HepG2 (cell line): ENCODE results near the gene LIN28A. TPM values are rescaled to one million over a fixed set of nuclear protein-coding genes. Genes with fewer than 3 reads are reported as not detected.

Source experiments
- ATAC-seq: fragments of 200-7000 bp; cut with Tn5 transposase; 3 replicates; pipeline ENCODE4 v1.9.1; 2020; ENCODE audit warnings: mild to moderate bottlenecking, moderate library complexity
- BruUV-seq: library from RNA; stranded (reverse); fragments of 400-500 nt; replicated peaks from 2 replicates; lab custom pipeline; 2021; lab: Mats Ljungman, UMichigan
- CTCF ChIA-PET: fragments of 300-600 bp; formaldehyde crosslinking; extraction: SDS; loops from one replicate; lab custom pipeline; 2021; ENCODE audit warnings: low total read pairs, inconsistent platforms, low intra/inter-chr PET ratio; lab: Yijun Ruan, JAX
- POLR2A ChIA-PET: fragments of 350-600 bp; sonication (Branson Sonifier 250); formaldehyde crosslinking; loops from one replicate; lab custom pipeline; 2020; ENCODE audit warnings: antibody characterized with exemption, inconsistent platforms; lab: Yijun Ruan, JAX
- DNase-seq: peaks from one replicate; pipeline ENCODE4 v3.0.0-alpha.2; 2015; ENCODE audit warnings: low spot score
- FAIRE-seq: peaks from 3 replicates; lab custom pipeline; 2011; peaks lifted over from hg19 to GRCh38; lab: Jason Lieb, UNC
- H2AFZ ChIP-seq: one replicate; pipeline ENCODE4 v1.6.1; 2011; ENCODE audit warnings: low read length, inconsistent platforms
- H3K27ac ChIP-seq: fragments of 300-600 bp; 3 replicates; pipeline ENCODE4 v1.8.0; 2011; ENCODE audit warnings: mixed run types, mild to moderate bottlenecking, mixed read lengths, low read length, inconsistent platforms; ENCODE audit not compliant: insufficient read depth; ENCODE audit errors: extremely low read length
- H3K27me3 ChIP-seq, 2 experiments: fragments of 200-600 bp in 1 of 2; 2 replicates in 1 of 2; 3 replicates in 1 of 2; pipeline versions ENCODE4 v1.6.0 to v1.8.0; 2011; ENCODE audit warnings: low read length in 2 of 2, mild to moderate bottlenecking in 2 of 2, moderate library complexity in 2 of 2, inconsistent platforms in 1 of 2; ENCODE audit not compliant: insufficient read depth in 2 of 2, control insufficient read depth in 1 of 2
- H3K36me3 ChIP-seq, 2 experiments: fragments of 200-600 bp in 1 of 2; replicated peaks in 1 of 2; 2 replicates in 1 of 2; 3 replicates in 1 of 2; pipeline versions ENCODE4 v1.5.1 to v1.8.0; 2011; ENCODE audit warnings: low read length in 2 of 2, inconsistent platforms in 1 of 2; ENCODE audit not compliant: insufficient read depth in 2 of 2, control insufficient read depth in 1 of 2
- H3K4me1 ChIP-seq: 2 replicates; pipeline ENCODE4 v1.5.1; 2012; ENCODE audit warnings: low read length, inconsistent platforms; ENCODE audit not compliant: insufficient read depth
- H3K4me2 ChIP-seq: 2 replicates; pipeline ENCODE4 v1.6.0; 2011; ENCODE audit warnings: low read depth, low read length, inconsistent platforms
- H3K4me3 ChIP-seq, 3 experiments: fragments of 200-600 bp in 1 of 3; sonication (generic), shearing (Covaris generic) in 1 of 3; replicated peaks in 1 of 3; 2 replicates each; pipeline ENCODE4 v1.5.1; 2011 to 2016; ENCODE audit warnings: low read length in 3 of 3, inconsistent platforms in 2 of 3, low read depth in 2 of 3, mild to moderate bottlenecking in 2 of 3, control low read depth in 1 of 3, mixed read lengths in 1 of 3; ENCODE audit not compliant: insufficient read depth in 1 of 3
- H3K79me2 ChIP-seq: one replicate; pipeline ENCODE4 v1.6.1; 2011; ENCODE audit warnings: low read length, inconsistent platforms; ENCODE audit not compliant: insufficient read depth
- H3K9ac ChIP-seq: 2 replicates; pipeline ENCODE4 v1.6.0; 2011; ENCODE audit warnings: mild to moderate bottlenecking, low read depth, low read length, inconsistent platforms; ENCODE audit not compliant: insufficient read depth
- H3K9me3 ChIP-seq: 2 replicates; pipeline ENCODE4 v1.5.1; 2012; ENCODE audit warnings: mild to moderate bottlenecking, low read length
- H4K20me1 ChIP-seq: 2 replicates; pipeline ENCODE4 v1.6.0; 2011; ENCODE audit warnings: inconsistent platforms, mild to moderate bottlenecking, low read length, moderate library complexity; ENCODE audit not compliant: insufficient read depth
- ASH2L ChIP-seq: fragments of 300-600, 200-600 bp; sonication (generic); IDR thresholded peaks from 2 replicates; pipeline ENCODE4 v1.7.0; 2017; ENCODE audit warnings: low read depth, mild to moderate bottlenecking, moderate library complexity, mixed read lengths, low read length; ENCODE audit not compliant: insufficient read length
- CENPX ChIP-seq: sonication (generic); formaldehyde crosslinking; IDR thresholded peaks from 2 replicates; pipeline ENCODE4 v1.9.0; 2021; ENCODE audit warnings: mild to moderate bottlenecking, missing genetic modification reagents, moderate library complexity
- NCOA1 ChIP-seq: sonication (generic); formaldehyde crosslinking; IDR thresholded peaks from 2 replicates; pipeline ENCODE4 v1.9.0; 2021; ENCODE audit warnings: missing genetic modification reagents
- NRL ChIP-seq: sonication (generic); formaldehyde crosslinking; IDR thresholded peaks from 2 replicates; pipeline ENCODE4 v1.5.0; 2020; ENCODE audit warnings: missing genetic modification reagents, mild to moderate bottlenecking, moderate library complexity, borderline replicate concordance
- TARDBP ChIP-seq: sonication (generic); formaldehyde crosslinking; IDR thresholded peaks from 2 replicates; pipeline ENCODE4 v1.8.0; 2022; ENCODE audit warnings: mild to moderate bottlenecking, missing genetic modification reagents
- ZNF430 ChIP-seq: sonication (generic); formaldehyde crosslinking; IDR thresholded peaks from 2 replicates; pipeline ENCODE4 v1.9.0; 2021; ENCODE audit warnings: mild to moderate bottlenecking, missing genetic modification reagents
- WGBS: methylation state at CpG from one replicate; pipeline ENCODE4 v1.1.6; 2017; ENCODE audit warnings: low lambda C conversion rate; 5-methylcytosine and 5-hydroxymethylcytosine counted together
- in situ Hi-C: cut with HindIII; loops from 2 replicates; pipeline ENCODE4 v1.10.0; 2017; ENCODE audit warnings: low pct_unique_long_range_greater_than_20kb; ENCODE audit not compliant: extremely low pct_ligation_motif_present
- intact Hi-C: fragments of 100-400 bp; cut with micrococcal nuclease; formaldehyde crosslinking; loops from one replicate; pipeline ENCODE4 v1.10.0; 2022; ENCODE audit not compliant: unreplicated experiment
- polyA plus RNA-seq, 8 experiments: library from polyadenylated mRNA; depleted of rRNA in 3 of 8; stranded (reverse) in 7 of 8; unstranded in 1 of 8; fragments of >200 nt; fragmentation: Illumina TruSeq in 4 of 8; extraction: Trizol in 4 of 8; gene quantifications; 2 replicates each; pipeline versions ENCODE4 v1.2.1 to v1.2.3, GENCODE V29; 2011 to 2016; ENCODE audit warnings: low read depth in 4 of 8, missing spikeins in 1 of 8, mixed read lengths in 1 of 8; ENCODE audit not compliant: insufficient read depth in 1 of 8
- total RNA-seq, 5 experiments: library from RNA; depleted of rRNA; stranded (reverse); fragments of >200 nt; fragmentation: Illumina TruSeq; extraction: Trizol; gene quantifications; 2 replicates each; pipeline ENCODE4 v1.2.3, GENCODE V29; 2016; ENCODE audit warnings: low read depth in 1 of 5
- TF ChIP-seq, protein P1 (sequence below), 2 experiments: sonication (generic) in 1 of 2; formaldehyde crosslinking in 1 of 2; IDR thresholded peaks; 2 replicates each; pipeline versions ENCODE4 v1.4.0 to v1.6.1; 2018 to 2020; ENCODE audit warnings: missing genetic modification reagents in 2 of 2, borderline replicate concordance in 1 of 2, low read depth in 1 of 2, mild to moderate bottlenecking in 1 of 2, missing biosample characterization in 1 of 2
- TF ChIP-seq, protein P2 (sequence below): sonication (generic); formaldehyde crosslinking; conservative IDR thresholded peaks from 2 replicates; pipeline ENCODE4 v1.8.0; 2022; ENCODE audit warnings: low read depth, missing genetic modification reagents
- TF ChIP-seq, protein P3 (sequence below): sonication (generic); formaldehyde crosslinking; IDR thresholded peaks from 2 replicates; pipeline ENCODE4 v1.4.0; 2020; ENCODE audit warnings: missing genetic modification reagents
- TF ChIP-seq, protein P4 (sequence below): sonication (generic); formaldehyde crosslinking; IDR thresholded peaks from 2 replicates; pipeline ENCODE4 v1.5.0; 2020; ENCODE audit warnings: mild to moderate bottlenecking, missing genetic modification reagents
- TF ChIP-seq, protein P5 (sequence below): IDR thresholded peaks from 2 replicates; pipeline ENCODE4 v1.4.0; 2020; ENCODE audit warnings: mild to moderate bottlenecking, missing genetic modification reagents

LIN28A gene
- total and polyA plus RNA-seq, 2 of the 13 experiments (the other 11 are each of a cell fraction or from before 2014, with no cell fraction given): not detected

DNA sequence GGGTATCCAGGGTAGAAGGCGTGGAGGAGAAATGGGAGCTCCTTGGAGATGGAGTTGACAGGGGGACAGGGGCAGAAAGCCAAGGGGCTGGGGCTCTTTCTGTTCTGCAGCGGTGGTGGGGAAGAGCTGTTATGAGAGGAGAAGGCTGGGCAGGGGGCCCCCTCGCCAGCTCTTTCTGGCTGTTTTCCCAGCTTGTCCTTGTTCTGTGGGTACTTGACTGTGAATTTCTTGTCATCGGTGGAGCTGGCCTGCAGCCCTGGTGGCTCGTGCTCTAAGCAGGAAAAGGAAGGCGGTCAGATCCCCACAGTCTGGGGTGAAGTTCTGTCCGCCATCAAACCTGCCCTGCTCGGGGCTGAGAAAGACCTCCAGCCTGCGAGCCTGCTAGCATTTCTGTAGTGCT is 45.7 kb upstream of the LIN28A start:
- Histone ChIP-seq H3K9me3 (no peaks in the 10 kb centered on the region), H4K20me1 (no peaks in the 10 kb centered on the region), H3K36me3 (no peaks in the 10 kb centered on the region; a peak in 1 of 5 replicates), H3K4me2 (no peak overlapping the region; the same call in 1 of the 2 replicates), H3K4me3 (no peak overlapping the region; a peak in 1 of 6 replicates), H3K27me3 (peaks cover under 1 to 1% of the 10 kb centered on the region in 2 experiments; a peak in 2 of 5 replicates), H2AFZ (no peak overlapping the region), H3K79me2 (no peaks in the 10 kb centered on the region), H3K27ac (no peak overlapping the region), H3K9ac (no peak overlapping the region), H3K4me1 (peaks cover 48% of the 10 kb centered on the region)
- FAIRE-seq (no peak), DNase-seq (no peak), ATAC-seq (no peak)
- WGBS: 42% methylated on average over 9 of the region's 9 CpGs
- ChIA-PET CTCF (interaction anchor here (2.6 to 4.0 kb wide), 2 partner anchors 37 to 80 kb away, joined by 12 to 51 read pairs; no protein-coding TSS in a partner anchor), POLR2A (interaction anchor here (1.1 to 1.4 kb wide), 3 partner anchors 12 to 85 kb away, joined by 3 to 11 read pairs (median 4); partner anchors contain the start of gene SH3BGRL3)
- no TSS peak for BruUV-seq
- intact Hi-C loops (loop anchor here (1.0 kb wide), 1 partner anchor 80 kb away; no protein-coding TSS in a partner anchor), in situ Hi-C loops (loop anchor here (5.0 kb wide), 2 partner anchors 43 to 78 kb away; no protein-coding TSS in a partner anchor)
- no peak for TF ChIP-seq NCOA1
- TF ChIP-seq, protein P1, sequence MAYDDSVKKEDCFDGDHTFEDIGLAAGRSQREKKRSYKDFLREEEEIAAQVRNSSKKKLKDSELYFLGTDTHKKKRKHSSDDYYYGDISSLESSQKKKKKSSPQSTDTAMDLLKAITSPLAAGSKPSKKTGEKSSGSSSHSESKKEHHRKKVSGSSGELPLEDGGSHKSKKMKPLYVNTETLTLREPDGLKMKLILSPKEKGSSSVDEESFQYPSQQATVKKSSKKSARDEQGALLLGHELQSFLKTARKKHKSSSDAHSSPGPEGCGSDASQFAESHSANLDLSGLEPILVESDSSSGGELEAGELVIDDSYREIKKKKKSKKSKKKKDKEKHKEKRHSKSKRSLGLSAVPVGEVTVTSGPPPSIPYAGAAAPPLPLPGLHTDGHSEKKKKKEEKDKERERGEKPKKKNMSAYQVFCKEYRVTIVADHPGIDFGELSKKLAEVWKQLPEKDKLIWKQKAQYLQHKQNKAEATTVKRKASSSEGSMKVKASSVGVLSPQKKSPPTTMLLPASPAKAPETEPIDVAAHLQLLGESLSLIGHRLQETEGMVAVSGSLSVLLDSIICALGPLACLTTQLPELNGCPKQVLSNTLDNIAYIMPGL (CRISPR knock-in tag; IDR thresholded peaks at IDR 0.05; ENCODE audit: borderline replicate concordance in 1 of 2, low read depth in 1 of 2): no peak
- no peak for TF ChIP-seq ZNF430 (CRISPR knock-in tag)
- TF ChIP-seq NRL (CRISPR knock-in tag): no peak
- TF ChIP-seq, protein P2, sequence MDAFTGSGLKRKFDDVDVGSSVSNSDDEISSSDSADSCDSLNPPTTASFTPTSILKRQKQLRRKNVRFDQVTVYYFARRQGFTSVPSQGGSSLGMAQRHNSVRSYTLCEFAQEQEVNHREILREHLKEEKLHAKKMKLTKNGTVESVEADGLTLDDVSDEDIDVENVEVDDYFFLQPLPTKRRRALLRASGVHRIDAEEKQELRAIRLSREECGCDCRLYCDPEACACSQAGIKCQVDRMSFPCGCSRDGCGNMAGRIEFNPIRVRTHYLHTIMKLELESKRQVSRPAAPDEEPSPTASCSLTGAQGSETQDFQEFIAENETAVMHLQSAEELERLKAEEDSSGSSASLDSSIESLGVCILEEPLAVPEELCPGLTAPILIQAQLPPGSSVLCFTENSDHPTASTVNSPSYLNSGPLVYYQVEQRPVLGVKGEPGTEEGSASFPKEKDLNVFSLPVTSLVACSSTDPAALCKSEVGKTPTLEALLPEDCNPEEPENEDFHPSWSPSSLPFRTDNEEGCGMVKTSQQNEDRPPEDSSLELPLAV (CRISPR knock-in tag): no peak
- no peak for TF ChIP-seq TARDBP
- TF ChIP-seq ASH2L: no peak
- TF ChIP-seq, protein P3, sequence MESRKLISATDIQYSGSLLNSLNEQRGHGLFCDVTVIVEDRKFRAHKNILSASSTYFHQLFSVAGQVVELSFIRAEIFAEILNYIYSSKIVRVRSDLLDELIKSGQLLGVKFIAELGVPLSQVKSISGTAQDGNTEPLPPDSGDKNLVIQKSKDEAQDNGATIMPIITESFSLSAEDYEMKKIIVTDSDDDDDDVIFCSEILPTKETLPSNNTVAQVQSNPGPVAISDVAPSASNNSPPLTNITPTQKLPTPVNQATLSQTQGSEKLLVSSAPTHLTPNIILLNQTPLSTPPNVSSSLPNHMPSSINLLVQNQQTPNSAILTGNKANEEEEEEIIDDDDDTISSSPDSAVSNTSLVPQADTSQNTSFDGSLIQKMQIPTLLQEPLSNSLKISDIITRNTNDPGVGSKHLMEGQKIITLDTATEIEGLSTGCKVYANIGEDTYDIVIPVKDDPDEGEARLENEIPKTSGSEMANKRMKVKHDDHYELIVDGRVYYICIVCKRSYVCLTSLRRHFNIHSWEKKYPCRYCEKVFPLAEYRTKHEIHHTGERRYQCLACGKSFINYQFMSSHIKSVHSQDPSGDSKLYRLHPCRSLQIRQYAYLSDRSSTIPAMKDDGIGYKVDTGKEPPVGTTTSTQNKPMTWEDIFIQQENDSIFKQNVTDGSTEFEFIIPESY: no peak; the same call in 1 of the 2 replicates
- TF ChIP-seq, protein P4, sequence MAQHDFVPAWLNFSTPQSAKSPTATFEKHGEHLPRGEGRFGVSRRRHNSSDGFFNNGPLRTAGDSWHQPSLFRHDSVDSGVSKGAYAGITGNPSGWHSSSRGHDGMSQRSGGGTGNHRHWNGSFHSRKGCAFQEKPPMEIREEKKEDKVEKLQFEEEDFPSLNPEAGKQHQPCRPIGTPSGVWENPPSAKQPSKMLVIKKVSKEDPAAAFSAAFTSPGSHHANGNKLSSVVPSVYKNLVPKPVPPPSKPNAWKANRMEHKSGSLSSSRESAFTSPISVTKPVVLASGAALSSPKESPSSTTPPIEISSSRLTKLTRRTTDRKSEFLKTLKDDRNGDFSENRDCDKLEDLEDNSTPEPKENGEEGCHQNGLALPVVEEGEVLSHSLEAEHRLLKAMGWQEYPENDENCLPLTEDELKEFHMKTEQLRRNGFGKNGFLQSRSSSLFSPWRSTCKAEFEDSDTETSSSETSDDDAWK (CRISPR knock-in tag): no peak
- TF ChIP-seq, protein P5, sequence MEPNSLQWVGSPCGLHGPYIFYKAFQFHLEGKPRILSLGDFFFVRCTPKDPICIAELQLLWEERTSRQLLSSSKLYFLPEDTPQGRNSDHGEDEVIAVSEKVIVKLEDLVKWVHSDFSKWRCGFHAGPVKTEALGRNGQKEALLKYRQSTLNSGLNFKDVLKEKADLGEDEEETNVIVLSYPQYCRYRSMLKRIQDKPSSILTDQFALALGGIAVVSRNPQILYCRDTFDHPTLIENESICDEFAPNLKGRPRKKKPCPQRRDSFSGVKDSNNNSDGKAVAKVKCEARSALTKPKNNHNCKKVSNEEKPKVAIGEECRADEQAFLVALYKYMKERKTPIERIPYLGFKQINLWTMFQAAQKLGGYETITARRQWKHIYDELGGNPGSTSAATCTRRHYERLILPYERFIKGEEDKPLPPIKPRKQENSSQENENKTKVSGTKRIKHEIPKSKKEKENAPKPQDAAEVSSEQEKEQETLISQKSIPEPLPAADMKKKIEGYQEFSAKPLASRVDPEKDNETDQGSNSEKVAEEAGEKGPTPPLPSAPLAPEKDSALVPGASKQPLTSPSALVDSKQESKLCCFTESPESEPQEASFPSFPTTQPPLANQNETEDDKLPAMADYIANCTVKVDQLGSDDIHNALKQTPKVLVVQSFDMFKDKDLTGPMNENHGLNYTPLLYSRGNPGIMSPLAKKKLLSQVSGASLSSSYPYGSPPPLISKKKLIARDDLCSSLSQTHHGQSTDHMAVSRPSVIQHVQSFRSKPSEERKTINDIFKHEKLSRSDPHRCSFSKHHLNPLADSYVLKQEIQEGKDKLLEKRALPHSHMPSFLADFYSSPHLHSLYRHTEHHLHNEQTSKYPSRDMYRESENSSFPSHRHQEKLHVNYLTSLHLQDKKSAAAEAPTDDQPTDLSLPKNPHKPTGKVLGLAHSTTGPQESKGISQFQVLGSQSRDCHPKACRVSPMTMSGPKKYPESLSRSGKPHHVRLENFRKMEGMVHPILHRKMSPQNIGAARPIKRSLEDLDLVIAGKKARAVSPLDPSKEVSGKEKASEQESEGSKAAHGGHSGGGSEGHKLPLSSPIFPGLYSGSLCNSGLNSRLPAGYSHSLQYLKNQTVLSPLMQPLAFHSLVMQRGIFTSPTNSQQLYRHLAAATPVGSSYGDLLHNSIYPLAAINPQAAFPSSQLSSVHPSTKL (CRISPR knock-in tag): no peak
- TF ChIP-seq CENPX: no peak
